DOHH2 (cell line): Measurements from ENCODE around the gene ATIC.

Source experiments
- CTCF ChIP-seq: fragments of 200-600 bp; sonication (generic); IDR thresholded peaks from one replicate; pipeline ENCODE4 v1.5.1; 2014; ENCODE audit warnings: antibody characterized with exemption, mild to moderate bottlenecking, low read depth, low read length; ENCODE audit not compliant: poor library complexity, severe bottlenecking
- EZH2phosphoT487 ChIP-seq: fragments of 200-600 bp; sonication (generic); IDR thresholded peaks from 2 replicates; pipeline ENCODE4 v1.6.1; 2017; ENCODE audit warnings: borderline replicate concordance, mild to moderate bottlenecking, antibody characterized with exemption, low read length, moderate library complexity, mixed read lengths

- TF ChIP-seq CTCF: no peak
- no peak for TF ChIP-seq EZH2phosphoT487
Observed at GRCh38 chr2:215363039-215363438, 51.2 kb downstream of the ATIC start.
